H54 (cell line): ENCODE results near the gene RNF181.
A peak's percentile ranks its signal among the peaks of the same experiment; 100 is the strongest.
"Not testable (repeated sequence)": the region's sequence is repeated elsewhere in the genome, so short reads cannot be mapped to it uniquely, and the experiment has no call there.

Source experiments
- DNase-seq: peaks from one replicate; pipeline ENCODE4 v3.0.0; 2011; ENCODE audit warnings: low spot score, mixed read lengths; ENCODE audit not compliant: insufficient read length
- FAIRE-seq: peaks from 3 replicates; lab custom pipeline; 2011; peaks lifted over from hg19 to GRCh38; lab: Jason Lieb, UNC
- POLR2A ChIP-seq: IDR thresholded peaks from 2 replicates; pipeline ENCODE4 v1.6.1; 2011; ENCODE audit warnings: low read depth, mild to moderate bottlenecking, low read length

RNF181 gene

DNA sequence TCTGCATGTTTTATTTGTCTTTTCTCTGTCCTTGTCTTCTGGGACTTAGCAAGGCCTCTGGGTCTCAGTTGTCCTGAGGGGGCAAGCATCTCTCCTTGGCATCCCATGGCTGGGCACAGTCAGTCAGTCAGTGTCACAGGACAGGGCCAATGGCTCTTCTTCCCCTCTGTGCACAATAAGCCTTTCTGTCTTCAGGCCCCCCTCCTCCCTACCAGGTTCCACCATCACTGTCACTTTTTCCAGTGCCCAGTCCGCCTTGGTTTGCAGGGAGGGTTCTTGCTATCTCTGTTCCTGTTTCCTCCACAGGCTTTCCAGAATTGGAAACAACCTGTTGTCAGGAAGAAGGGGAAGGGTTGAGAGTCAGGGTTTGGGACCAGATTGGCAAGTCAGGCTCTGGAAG is 13.1 kb upstream of the RNF181 start:
- no peak for FAIRE-seq
- TF ChIP-seq POLR2A = no peak
- DNase-seq = no peak

GRCh38 chr2:85583667-85584353 is 11.7 kb upstream of the RNF181 start:
- DNase-seq (no peak), FAIRE-seq (no peak)
- TF ChIP-seq POLR2A = no peak

GRCh38 chr2:85584354-85584856 is 11.1 kb upstream of the RNF181 start, which contains the start of gene VAMP5:
VAMP5 (plus strand) TSS chr2:85584431; CDS start chr2:85584491, 60 bp downstream.
- FAIRE-seq (no peak), DNase-seq (no peak)
- TF ChIP-seq POLR2A = peak; percentile 63

DNA sequence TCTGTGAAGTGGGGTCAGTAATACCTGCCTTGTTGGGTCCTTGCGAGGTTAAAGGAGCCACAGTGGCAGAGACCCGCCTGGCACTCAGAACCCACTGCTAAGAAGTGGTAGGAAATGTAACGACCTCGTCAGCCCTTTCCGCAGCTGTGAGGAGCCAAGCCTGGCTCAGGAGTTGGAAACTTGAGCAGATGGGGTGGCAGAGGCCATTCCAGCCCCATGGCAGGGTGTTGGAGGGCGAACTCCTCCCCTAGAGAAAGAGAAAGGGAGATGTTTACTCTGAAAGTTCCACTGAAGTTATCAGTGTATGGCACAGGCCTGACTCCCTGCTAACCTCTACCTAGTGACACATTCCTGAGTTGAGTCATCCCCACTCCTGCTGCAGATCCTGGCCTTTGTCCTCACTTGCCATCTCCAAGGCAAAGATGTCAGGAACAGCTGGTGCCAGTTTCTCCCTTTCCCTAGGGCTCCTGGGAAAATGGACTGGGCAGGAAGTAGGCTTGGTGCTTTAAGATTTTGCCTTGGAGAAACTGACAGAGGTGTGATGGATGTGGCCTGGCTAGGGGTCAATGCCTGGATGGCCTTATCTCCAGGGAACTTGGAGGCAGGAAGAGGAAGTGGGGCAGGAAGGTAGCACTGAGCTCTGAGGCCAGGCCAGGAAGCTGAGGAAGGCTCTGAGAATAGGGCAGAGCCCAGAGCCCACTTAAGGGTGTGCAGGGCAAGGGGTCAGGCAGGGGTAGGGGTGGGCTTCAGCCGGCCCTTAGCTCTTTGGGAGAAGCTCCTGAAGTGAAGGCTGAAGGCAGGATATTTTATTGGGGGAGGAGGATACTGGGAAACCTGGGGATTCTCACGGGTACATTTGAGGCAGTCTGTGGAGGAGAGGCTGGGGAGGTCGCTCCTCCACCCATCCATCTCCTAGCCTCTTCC is 10.4 kb upstream of the RNF181 start:
- DNase-seq = peak; percentile 83
- peak; percentile 69 for FAIRE-seq
- peak; percentile 9; the same call in 1 of the 2 replicates for TF ChIP-seq POLR2A

DNA sequence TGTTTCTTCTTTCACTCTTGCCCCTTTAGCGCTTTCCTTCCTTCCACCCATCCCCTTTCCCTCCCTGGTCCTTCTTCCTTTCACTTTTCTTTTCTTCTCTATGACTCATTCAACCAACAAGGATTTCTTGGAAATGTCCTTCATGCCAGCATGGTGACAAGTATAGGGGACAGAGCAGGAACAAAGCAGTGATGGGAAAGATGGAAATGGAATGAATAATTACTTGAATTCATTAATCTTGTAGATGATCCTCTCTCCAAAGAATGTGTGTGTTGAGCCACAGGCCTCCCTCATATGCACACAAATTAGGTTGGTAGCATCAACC is 9.8 kb upstream of the RNF181 start:
- TF ChIP-seq POLR2A = no peak
- DNase-seq (peak; percentile 61), FAIRE-seq (no peak)

DNA sequence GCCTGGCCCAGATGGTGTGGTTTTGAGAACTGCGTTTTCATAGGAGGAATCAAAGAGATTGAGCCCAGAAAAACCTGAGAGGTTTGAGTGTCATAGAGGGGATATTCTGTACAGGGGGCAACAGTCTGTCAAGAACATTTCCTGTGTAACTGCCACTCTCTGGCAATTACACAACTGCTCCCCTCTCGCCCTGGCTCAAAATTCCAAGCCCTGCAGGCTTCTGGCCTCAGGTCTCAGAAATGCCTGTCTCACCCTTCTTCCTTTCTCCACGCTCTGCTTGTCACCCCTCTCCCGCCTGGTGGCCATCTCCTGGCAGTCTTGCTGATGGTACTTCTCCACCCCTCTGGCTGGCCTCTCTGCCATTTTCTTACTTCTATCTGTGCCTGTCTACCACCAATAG is 7.3 kb upstream of the RNF181 start:
- FAIRE-seq (no peak), DNase-seq (no peak)
- TF ChIP-seq POLR2A = no peak

GRCh38 chr2:85588645-85589044 is 6.9 kb upstream of the RNF181 start:
- no peak for FAIRE-seq
- TF ChIP-seq POLR2A = no peak
- DNase-seq = no peak

GRCh38 chr2:85589181-85589580 is 6.4 kb upstream of the RNF181 start:
- no peak for TF ChIP-seq POLR2A
- DNase-seq = no peak
- no peak for FAIRE-seq

- DNase-seq (peak; percentile 69), FAIRE-seq (no peak)
- no peak for TF ChIP-seq POLR2A
These were observed 5.4 kb upstream of the RNF181 start for GRCh38 chr2:85589982-85590791.

- no peak for TF ChIP-seq POLR2A
- FAIRE-seq = no peak
These were observed 4.6 kb upstream of the RNF181 start for GRCh38 chr2:85590950-85591349.

DNA sequence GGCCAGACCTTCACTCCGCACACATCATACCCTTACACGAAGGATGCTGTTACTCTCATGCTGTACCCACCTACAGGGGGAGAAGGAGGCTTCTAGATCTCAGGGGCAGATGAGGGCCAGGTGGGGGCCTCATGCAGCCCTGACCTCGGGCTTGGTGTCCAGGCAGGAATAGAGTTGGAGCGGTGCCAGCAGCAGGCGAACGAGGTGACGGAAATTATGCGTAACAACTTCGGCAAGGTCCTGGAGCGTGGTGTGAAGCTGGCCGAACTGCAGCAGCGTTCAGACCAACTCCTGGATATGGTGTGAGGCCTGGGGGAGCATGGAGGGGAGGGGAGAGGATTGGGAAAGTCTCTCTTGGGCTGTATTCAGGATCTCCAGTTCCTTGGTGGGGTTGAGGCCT is 4.0 kb upstream of the RNF181 start:
- FAIRE-seq = no peak
- TF ChIP-seq POLR2A = no peak
- no peak for DNase-seq

More at GRCh38 chr2:85590950-85591349, 4.6 kb upstream of the RNF181 start:
- no peak for DNase-seq

GRCh38 chr2:85592299-85592698 is 3.2 kb upstream of the RNF181 start:
- not testable (repeated sequence) for DNase-seq, FAIRE-seq

GRCh38 chr2:85593023-85593422 is 2.5 kb upstream of the RNF181 start:
- TF ChIP-seq POLR2A = no peak
- FAIRE-seq (no peak), DNase-seq (no peak)
